NCI-H146 treated with DMSO at 0.1 percent for 48 hours (cell line): ENCODE results near the gene PFKFB2.

Source experiments
- DNase-seq: peaks from one replicate; lab custom pipeline; 2025; ENCODE audit not compliant: unreplicated experiment; lab: John Stamatoyannopoulos, UW

Gene PFKFB2

DNA sequence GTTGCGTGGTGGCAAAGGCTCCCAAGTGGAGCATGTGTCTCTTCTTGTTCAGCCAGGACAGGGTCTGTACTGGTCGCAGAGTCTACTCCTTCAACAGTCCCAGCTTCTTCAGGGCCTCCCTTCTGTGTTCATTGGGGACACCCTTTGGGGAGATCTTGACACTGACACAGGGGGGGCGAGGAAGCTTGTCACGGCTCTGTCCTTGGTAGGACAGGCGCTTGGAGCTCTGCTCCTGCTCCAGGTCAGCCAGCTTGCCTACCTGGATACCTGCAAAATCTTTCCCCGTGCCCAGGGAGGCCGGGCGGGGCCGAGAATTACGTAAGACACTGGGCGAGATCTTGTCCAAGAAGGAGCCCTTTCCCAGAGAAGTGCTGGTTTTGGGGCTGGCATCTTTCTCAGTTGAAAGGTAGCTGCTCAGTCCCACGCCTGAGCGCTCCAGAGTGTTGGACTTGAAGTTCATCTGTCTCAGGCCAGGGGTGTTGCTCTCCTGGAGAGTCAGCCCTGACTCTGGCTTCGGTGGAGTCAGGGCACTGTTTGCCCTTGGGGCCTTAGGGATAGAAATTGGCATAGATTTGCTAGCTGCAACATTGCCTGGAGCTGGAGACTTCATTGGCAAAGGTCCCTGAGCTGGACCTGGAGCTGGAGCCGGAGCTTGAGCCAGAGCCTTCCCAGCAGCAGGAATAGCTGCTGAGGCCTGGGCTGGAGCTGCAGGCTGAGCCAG lies 31.0 kb upstream of the PFKFB2 start:
- DNase-seq, result no peak

- no peak for DNase-seq
Observed at GRCh38 chr1:207022996-207023679, 29.9 kb upstream of the PFKFB2 start.

DNA sequence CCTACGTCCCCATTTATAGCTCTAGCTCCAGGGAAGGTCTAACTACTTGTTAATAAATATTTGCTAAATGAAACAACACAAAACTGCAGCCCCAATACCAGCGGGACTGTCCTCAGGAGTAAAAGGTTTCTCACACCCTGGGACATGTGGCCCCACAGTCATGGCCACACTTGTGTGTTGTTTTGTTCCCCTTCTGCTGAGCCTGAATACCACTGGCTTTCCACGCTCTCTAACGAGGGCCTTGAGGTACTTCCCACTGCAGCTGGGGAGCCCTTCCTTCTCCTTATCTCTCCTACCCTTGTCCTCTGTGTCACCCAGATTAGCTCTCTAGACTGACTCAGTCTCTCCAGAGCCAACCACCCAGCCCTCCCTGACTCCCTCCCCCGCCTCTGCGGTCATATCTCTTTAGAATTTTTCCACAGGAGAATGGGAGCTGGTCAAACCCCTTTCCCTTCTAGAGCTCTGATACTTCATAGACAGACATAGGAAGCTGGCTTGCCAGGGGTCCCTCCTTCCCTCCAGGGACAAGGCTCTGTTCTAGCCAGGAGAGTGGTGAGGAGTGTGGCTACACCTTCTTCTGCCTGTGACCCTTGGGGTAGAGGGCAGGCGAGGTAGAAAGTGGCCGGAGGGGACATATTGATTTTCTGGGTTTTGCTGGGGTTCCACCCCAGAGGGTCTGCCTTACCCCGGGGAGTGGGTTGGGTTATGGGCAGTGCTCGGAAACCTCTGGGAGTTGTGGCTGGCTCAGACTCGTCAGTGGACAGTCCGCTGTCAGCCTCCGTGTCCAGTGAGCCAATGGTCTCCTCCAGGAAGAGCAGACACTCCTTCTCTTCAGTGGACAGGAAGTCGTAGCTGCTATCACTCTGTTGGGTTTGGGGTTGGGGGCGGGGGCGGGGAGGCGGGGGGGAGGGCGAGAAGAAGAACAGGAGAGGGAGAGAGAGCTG lies 28.6 kb upstream of the PFKFB2 start:
- DNase-seq, result no peak

- DNase-seq, result no peak
Observed at GRCh38 chr1:207025146-207025880, 27.8 kb upstream of the PFKFB2 start.

DNA sequence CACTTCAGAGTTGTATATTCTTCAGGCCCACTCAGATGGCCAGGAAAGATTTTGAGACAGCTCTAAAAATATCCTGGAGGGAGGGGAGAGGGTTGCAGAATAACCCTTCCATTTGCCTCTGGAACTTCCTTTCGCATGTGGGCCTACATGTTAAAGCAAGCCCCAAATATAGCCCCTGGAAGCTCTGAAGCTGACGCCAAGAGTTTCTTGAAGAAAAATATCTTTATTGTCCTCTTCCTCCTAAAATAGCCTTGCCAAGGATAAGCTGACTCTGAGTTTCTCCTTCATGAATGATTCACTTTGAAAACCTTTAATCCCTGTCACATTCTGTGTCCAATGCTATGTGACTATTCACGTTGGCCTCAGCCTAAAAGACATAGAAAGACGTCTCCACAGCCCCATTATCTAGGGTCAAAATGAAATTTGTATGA lies 27.0 kb upstream of the PFKFB2 start:
- DNase-seq, result no peak

- no peak for DNase-seq
Observed at GRCh38 chr1:207027206-207027777, 25.8 kb upstream of the PFKFB2 start.

- DNase-seq, result no peak
Observed at GRCh38 chr1:207027921-207028320, 25.2 kb upstream of the PFKFB2 start.

- no peak for DNase-seq
Observed at GRCh38 chr1:207028884-207029650, 24.0 kb upstream of the PFKFB2 start.

DNA sequence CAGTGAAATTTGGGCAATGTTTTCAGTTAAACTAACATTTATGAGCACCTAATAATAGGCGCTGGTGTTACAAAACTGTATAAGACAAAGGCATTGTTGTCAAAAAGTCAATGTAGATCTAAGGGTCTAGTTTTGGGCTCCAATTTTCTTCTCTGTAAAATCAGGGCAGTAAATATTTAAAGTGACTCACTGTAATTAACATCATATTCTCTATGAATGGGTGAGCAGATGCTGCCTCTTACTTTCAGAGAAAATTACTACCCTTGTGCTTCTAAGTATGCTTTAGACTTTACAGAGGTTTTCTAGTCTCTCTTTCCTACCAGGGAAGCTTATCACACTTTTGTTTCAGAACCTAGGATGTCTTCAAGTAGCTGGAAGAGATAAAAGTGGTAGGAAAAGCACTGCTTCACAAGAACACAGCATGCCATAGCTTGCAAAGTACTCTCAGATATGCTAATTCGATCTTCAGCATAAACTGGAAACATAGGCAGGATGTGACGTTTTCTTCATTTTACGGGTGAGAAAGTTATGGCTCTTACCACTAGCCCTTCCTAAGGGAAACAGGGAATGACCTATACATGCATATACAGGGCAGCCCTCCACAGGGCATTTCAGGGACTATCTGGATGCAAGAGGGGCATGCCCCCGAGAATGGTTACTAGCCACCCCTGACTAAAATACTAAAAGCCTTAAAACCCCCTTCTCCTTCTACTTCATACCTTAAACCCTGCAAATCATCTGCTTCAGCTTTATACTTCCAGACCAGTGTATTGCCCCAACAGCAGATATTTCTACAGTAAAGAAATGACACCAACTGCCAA lies 23.2 kb upstream of the PFKFB2 start:
- peak; percentile 4 for DNase-seq

DNA sequence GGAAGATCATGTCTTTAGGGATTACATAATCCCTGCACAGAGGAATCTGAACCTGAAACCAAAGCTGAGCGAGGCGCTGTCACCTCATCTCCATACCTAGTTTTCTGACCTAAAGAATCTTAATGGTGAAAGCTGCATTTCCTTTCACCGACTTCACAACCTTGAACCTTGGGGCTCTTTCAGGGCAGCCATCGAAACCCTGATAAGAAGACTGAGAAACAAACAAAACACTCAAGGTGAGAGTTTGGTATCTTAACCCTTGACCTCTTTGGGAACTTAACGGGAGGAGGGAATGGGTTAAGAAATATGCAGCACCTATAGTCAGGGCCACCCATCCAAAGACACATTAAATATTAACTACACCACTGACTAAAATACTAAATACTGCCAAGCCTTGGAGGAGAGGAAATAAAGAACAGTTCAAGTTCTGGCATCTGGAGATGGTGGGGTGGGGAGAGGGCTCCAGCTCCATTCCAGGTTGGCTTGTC lies 22.5 kb upstream of the PFKFB2 start:
- DNase-seq, result no peak

DNA sequence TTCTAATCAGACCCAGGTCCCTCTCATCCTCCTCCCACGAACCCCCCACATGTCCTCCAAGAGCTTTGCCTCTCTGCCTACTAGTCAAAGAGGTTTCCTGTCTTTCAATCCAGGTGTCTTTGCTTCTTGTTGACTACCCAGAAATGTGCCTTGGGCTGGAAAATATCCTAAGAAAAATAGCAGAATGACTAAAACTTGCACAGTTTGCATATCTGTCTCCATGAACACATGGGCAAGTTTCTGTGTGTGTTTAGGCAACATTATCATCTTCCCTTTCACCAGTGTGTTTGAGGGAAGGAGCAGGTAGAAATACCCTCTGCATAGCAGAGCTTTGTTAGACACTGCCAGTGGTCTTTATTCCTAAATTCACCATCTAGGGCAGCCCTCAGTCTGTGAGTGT lies 22.1 kb upstream of the PFKFB2 start:
- DNase-seq, result no peak

GRCh38 chr1:207031632-207032264 lies 21.3 kb upstream of the PFKFB2 start:
- peak; percentile 62 for DNase-seq

- peak; percentile 89 for DNase-seq
Observed at GRCh38 chr1:207032528-207033017, 20.5 kb upstream of the PFKFB2 start, which contains the start of gene C1orf116. Gene C1orf116 (minus strand): TSS chr1:207032756. CDS start chr1:207027598, 5,158 bp downstream.

- no peak for DNase-seq
Observed at GRCh38 chr1:207033302-207033701, 19.8 kb upstream of the PFKFB2 start.

- DNase-seq, result no peak
Observed at GRCh38 chr1:207034208-207034607, 18.9 kb upstream of the PFKFB2 start.

GRCh38 chr1:207034998-207035397 lies 18.1 kb upstream of the PFKFB2 start:
- DNase-seq, result no peak

GRCh38 chr1:207035877-207036551 lies 17.1 kb upstream of the PFKFB2 start:
- DNase-seq, result no peak
